GM19025 (cell line): Measurements from ENCODE around the gene CAMK1D.

Experiments
- ATAC-seq: cut with Tn5 transposase; IDR thresholded peaks from one replicate; pipeline ENCODE4 v1.9.1; 2021; ENCODE audit warnings: mild to moderate bottlenecking, low read depth, moderate library complexity; ENCODE audit not compliant: unreplicated experiment

Gene CAMK1D

DNA sequence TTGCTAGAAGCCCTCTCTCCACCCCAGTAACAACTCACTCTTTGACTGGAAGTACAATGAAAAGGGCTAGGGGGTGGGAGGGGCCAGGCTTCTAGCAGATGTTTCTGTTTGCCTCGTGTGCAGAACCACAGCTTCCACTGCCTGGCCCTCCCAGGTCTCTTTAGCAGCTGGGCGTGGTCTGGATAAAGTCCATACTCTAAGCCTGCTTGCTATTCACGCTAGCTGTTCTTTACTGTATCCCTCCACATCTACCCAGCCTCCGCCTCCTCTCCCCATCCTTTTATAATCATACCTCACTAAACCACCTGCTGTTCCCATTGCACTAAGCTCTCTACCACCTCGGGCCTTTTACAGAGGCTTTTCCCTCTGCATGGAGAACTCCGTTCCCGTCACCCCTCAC is 288.8 kb downstream of the CAMK1D start:
- ATAC-seq = no peak

DNA sequence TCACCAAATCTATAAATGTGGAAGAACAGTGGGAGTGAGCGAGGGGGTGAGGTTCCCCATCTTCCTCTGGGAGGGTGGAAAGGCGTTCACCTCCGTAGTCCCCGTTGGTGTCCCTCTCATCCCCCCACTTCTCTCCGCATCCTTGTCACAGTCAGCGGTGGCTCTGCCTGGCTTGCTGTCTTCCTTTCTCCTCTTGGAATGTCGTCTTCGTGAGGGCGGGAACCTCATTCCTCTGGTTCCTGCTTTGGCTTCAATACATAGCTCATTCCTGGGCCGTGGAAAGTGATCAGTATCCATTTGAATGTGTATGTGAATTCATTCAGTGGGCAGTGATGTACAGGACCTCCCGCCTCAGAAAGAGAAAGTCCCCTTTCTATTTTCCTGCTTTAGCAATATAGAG is 289.4 kb downstream of the CAMK1D start:
- no peak for ATAC-seq

DNA sequence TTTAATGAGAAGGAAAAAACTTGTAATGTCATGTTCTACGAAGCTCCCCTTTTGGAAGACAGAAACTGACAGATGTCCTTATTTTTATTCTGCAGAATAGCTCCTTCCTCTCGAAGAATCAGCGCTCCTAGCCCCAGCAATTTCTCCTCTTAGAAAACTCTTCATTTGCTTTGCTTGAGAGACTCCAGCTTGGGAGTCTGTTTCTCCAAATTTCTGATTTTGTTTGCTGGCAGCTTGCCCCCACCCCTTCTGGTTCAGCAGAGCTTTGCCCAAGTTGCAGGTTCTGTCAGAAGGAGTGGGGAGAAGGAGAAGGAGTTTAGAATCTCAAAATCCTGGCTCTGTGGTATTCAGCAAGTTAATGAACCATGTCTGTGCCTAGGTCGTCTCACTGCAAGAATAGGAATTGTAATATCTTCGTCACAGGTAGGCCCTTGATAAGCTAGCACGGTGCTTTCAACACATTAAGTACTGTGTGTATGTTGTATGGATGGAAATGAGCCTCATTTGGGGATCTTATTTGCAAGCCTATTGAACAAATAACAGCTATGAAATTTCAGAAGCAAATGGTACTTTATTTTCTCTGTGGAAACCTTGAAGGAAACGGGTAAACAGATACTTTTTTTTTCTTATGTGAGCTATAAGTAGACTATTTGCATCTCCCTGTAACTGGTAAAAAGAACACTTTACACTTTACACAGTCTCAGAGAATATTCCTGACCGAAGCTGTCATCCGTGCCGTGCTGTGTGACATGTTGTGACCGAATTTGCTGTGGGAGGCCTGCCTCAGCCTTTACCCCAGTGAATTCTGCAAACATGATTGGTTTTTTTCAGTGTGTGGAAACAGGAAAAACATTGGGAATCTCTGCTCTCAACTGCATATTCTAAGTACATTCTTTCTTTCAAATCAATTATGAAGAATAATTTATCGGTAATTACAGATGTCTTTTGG is 290.9 kb downstream of the CAMK1D start:
- no peak for ATAC-seq

DNA sequence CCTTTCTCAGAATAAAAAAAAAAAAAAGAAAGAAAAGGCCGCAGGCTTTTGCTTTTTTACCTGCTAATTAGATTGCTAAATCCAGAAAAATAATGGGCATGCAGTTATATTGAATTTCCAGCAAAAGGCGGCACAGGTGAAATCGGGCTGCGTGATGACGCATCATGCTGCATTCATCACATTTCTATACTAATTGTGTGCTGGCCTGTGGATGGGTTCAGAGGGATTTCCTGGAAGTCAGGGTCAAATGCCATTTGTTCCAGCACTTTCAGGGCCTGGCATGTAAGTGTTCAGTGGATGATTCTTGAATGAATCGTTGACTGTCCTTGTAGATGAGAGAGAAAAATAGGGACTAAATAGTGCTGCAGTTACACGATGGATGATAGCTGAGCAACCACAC is 292.7 kb downstream of the CAMK1D start:
- no peak for ATAC-seq

DNA sequence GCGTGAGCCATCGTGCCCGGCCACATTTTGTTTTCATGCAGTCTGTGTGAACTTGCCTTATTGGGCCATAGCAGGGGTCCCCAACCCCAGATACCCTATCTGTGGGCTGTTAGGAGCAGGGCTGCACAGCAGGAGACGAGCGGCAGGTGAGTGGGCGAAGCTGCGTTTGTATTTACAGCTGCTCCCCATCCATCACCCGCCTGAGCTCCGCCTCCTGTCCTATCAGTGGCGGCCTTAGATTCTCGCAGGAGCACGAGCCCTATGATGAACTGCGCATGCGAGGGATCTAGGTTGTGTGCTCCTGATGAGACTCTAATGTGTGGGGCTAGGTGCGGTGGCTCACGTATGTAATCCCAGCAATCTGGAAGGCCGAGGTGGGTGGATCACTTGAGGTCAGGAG is 293.9 kb downstream of the CAMK1D start:
- ATAC-seq = no peak

DNA sequence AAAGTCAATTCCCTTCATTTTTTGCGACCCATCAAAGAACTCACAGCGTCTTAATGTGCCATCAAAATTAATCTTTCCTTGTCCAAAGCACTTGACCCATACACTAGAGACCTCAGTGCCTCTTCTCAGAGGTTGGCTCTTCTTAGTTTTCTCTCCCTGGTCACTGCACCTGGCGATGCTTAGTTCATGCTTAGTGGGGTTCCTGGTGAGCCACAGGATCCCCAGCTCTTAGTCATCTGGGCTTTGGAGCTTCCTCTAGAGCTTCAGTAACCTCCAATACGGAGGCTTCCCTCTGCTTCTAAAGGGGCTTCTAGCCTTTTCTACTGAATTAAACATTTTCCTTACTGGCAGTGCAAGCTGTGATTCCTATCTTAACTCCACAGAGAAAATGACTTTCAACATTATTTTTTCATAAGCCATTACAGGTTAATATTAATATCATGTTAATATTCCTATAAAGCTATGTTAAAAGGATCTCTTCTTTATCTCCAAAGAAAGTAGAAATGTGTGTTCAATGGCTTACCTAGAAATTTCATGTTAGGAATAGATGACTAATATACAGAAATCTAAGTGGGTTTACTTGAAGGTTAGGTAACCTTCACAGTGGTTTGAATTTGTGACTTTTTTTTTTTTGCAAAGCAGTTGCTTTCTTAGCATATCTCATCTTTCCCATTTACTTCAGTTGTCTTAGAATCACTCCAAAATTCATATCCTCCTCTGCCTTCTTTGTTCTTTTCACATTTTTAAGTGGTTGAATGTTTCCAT is 295.2 kb downstream of the CAMK1D start:
- no peak for ATAC-seq

DNA sequence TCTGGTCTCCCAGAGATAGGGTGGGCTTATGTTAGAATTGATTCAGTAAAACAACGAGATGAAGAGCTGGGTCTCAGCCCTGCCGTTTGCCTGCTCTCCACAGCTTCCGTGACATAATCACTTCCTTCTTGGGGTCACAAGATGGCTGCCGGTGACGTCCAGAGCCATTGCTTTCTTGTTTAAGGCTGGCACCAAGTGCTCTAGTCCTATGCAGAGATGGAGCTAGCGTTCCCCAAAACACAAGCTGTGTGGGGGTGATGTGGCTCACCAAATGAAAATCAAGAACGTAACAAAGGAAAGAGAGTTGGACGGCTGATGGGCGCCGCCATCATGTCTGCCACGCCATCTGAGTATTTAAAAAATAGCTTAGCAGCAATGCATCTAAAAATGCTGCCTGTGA is 296.1 kb downstream of the CAMK1D start:
- ATAC-seq = no peak

GRCh38 chr10:12649012-12649584 is 299.8 kb downstream of the CAMK1D start:
- ATAC-seq = no peak

DNA sequence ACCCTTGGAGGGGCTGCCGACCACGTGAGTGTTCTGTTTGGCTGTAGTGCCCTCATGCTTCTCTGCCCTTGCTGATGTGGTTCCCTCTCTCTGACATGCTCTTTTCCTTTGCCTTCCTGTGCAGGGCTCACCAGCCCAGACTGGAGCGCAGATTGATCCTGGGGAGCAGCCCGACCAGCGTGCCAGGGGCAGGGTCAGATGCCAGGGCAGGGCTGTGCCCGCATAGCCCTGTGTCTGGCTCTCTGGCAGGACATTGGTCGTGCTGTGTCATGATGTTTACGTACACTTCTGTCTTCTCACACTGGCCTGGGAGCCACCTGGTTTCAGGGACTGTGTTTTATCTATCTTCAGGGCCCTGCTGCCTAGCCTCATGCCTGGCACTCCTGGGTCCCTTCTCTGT is 300.8 kb downstream of the CAMK1D start:
- ATAC-seq = no peak

DNA sequence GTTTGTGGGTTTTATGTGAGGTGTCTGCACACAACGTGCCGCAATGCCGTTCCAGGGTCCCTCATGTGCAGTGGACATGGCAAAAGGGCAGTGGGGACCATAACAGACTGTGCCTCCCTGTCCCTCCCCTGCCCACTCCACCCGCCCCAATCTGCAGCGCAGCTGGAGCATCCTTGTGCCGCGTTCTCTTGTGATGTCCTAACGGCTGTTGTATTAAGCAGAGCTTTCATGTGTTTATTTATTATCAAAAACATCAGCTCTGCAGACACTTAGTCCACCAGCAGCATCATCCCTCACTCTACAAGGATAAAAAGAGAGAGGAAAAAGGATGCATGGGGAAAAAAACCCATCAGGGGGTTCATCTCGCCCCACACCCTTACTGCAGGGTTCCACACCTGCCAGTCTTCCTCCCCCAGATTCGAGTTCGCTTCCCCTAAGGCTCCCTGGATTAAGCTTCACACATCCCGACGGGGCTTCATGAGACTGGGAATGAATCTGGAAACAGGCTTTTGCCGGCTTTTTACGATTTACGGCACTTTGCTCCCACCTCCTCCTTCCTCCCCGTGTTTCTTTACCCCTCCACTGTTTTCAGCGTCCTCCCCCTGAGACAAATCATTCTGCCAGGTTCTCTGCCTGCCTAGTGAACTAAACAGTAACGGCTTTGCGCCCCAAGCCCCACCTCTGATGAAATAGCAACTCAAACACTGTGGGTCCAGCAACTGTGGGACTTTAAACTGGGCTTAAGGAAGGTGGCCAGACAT is 301.4 kb downstream of the CAMK1D start:
- ATAC-seq = no peak

- no peak for ATAC-seq
Observed at GRCh38 chr10:12655940-12656339, 306.6 kb downstream of the CAMK1D start.

- ATAC-seq = no peak
Observed at GRCh38 chr10:12656518-12657142, 307.3 kb downstream of the CAMK1D start.

DNA sequence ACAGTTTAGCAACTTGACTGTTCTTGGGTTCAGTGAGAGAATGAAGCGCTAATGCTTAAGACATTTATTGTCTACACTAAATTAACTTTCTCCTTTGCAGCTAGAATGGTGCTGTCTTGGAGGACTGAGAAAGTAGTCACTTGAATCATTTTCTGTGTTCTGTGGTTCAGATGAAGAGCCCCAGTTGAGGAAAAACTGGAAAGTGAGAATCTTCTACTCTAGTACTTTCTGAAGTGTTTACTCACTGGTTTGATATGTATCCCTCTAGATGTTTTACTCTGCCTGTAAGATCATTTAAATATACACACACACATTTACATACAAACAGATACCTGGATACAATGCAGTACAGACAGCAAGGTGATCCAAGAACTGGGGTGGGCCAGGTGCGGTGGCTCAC is 308.1 kb downstream of the CAMK1D start:
- no peak for ATAC-seq

DNA sequence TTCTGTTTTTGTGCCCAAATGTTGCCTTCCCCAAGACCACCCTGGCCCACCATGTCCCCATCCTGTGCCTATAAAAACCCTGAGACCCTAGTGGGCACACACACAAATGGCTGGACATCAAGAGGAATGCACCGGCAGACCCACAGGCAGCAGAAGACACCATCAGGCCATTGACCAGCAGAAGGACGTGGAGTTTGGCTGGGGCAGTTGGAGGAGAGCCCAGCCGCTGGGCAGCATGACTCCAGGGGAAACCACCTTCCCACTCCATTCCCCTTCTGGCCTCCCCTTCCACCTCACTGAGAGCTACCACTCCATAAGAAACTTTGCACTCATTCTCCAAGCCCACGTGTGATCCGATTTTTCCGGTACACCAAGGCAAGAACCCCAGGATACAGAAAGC is 309.2 kb downstream of the CAMK1D start:
- no peak for ATAC-seq

GRCh38 chr10:12659706-12660105 is 310.4 kb downstream of the CAMK1D start:
- ATAC-seq = no peak

DNA sequence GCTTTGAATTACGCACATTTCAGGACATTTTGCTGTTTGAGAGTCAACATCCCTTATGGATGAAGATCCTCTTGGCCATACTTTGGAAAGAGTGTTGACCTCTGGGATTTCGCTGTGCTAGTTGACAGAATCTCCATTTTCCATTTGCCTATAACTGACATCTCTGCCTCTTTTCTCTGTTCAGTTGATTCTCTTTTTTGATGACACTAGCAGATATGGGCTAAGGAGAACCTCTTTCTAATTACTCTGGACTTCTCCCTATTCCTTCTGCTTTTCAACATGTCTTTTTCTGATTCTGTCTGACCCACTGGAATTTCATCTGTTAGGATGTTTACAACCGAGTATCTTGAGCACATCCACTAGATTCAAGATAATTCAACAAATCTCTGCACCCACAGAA is 311.5 kb downstream of the CAMK1D start:
- no peak for ATAC-seq

DNA sequence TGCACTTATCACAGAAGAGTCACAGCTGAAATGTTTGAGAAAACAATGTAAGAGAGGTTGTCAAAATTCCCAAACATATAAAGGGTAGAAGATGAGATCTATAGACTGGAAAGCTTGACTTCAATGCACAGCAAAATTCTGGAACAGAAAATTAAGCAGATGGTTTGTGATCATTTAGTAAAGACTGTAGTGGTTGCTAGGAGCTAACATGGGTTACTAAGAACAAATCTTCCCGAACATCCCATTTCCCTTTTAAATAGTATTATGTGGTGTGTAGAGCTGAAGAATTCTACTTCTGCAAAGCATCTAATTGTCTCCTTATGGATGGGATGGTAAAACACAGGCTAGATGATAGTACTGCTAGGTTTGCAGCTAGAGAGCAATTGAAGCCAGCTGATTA is 312.3 kb downstream of the CAMK1D start:
- no peak for ATAC-seq

DNA sequence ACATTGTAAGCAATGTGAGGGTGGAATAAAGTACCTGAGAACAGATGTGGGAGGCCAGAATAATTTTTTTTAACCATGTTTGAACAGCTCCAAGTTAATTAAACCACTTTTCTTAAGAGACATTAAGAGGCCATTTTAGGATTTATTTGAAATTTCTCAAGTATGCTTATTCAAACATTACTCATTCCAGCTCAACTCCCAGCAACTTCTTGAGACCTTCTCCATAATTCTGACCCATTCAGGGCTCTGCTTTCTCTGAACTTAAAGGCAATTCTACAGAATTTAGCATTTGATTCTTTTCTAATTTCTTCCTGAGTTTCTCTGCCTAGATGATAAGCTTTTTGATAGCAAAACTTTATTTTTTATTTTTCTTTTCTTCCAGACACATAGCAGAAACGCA is 314.5 kb downstream of the CAMK1D start:
- ATAC-seq = no peak

DNA sequence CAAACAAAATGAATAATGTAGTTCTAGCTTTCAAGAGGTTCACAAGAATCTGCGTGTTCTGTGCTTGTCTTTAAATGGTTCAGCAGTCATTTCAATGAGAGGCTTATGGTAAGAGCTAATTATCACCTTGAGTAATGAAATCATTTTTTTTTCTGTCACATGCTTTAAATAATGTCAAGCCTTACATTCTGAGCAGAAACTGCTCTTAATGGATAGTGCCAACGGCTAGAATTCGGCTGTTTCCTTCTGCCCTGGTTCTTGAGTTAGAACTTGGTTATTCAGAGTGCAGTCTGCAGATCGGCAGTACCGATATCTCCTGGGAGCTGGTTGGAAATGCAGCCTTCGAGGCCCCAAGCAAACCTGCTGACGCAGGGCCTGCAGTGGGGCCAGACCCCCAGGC is 316.2 kb downstream of the CAMK1D start:
- ATAC-seq = no peak

- no peak for ATAC-seq
Observed at GRCh38 chr10:12667052-12667451, 317.7 kb downstream of the CAMK1D start.
